Fibroblast of mammary gland (primary cell): ENCODE data around the gene RARA.

Experiments
- DNase-seq: peaks from one replicate; pipeline ENCODE4 v3.0.0-alpha.2; 2010; ENCODE audit warnings: low read depth
- H3K4me3 ChIP-seq: 2 replicates; pipeline ENCODE4 v1.5.1; 2011; ENCODE audit warnings: low read depth, mild to moderate bottlenecking, low read length, moderate library complexity; ENCODE audit not compliant: control insufficient read depth
- CTCF ChIP-seq: conservative IDR thresholded peaks from 2 replicates; pipeline ENCODE4 v1.5.1; 2011; ENCODE audit warnings: low read depth, low read length, inconsistent platforms; ENCODE audit not compliant: control insufficient read depth, insufficient read depth

RARA gene

GRCh38 chr17:40338058-40338457 lies 29.1 kb downstream of the RARA start:
- H3K4me3 ChIP-seq = no peak overlapping the region
- TF ChIP-seq CTCF = no peak
- no peak for DNase-seq

- H3K4me3 ChIP-seq = no peak overlapping the region
- no peak for TF ChIP-seq CTCF
- DNase-seq = no peak
Measured at GRCh38 chr17:40338941-40339649, 30.1 kb downstream of the RARA start.

- no peak for DNase-seq
- H3K4me3 ChIP-seq = no peak overlapping the region
- no peak for TF ChIP-seq CTCF
Measured at GRCh38 chr17:40340327-40340726, 31.3 kb downstream of the RARA start.

GRCh38 chr17:40340880-40341807 lies 32.2 kb downstream of the RARA start:
- TF ChIP-seq CTCF = no peak
- peak; percentile 58 for DNase-seq
- H3K4me3 ChIP-seq = peak overlapping the region; percentile 58

- TF ChIP-seq CTCF = no peak
- peak; percentile 41 for DNase-seq
- peak overlapping the region; percentile 58 for H3K4me3 ChIP-seq
Measured at GRCh38 chr17:40341808-40342503, 33.0 kb downstream of the RARA start.

- TF ChIP-seq CTCF = no peak
- peak overlapping the region; percentile 58 for H3K4me3 ChIP-seq
- DNase-seq = no peak
Measured at GRCh38 chr17:40342504-40343218, 33.7 kb downstream of the RARA start.
